Measurements from ENCODE around the gene MUC5AC. TPM values are rescaled to one million over a fixed set of nuclear protein-coding genes. Genes with fewer than 3 reads are reported as not detected.

MUC5AC gene
- total RNA-seq, 1 donor from 2014 or later, result not detected

DNA sequence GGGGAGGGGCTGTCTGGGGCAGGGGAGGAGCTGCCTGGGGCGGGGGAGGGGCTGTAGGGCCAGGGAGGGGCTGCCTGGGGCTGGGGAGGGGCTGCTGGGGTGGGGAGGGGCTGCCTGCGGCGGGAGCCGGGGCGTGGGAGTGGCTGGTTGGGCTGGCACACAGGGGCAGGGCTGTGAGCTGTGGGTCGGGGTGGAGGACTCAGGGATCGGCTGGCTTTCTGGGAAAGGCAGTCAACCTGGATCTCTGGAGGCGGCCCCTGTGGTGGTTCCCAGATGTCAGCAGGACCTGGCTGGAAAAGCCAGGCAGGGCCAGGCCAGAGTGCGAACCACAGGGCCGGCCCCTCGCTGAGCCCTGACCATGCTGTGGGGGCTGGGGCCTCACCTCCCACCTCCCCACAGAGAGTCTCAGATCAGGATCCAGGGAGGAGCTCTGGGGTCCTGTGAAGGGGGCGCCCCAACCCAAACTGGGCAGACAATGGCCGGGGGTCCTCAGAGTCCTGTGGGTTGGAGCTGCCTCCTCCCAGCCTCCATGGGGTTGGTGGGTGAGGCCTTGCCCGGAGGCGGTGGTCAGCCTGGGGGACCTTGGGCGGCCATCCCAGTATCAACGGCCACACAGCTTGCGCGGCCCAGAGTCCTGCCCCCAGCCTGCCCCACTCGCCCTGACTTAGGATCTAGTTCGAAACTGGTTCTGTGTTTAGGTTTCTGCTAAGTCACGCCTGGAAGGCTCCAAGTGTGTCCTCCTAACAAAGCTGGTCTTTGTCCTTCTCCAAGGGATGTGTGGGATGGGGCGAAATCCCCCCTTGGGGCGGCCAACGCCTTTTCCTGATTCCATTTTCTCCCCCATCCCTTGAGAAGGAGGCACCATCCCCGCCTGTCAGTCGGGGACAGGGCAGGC, 67.0 kb downstream of the MUC5AC start:
- peaks cover 7% of the 10 kb centered on the region for H3K27me3 ChIP-seq (ENCODE audit: control insufficient read depth, insufficient read depth, low read length)
- H3K4me3 ChIP-seq (ENCODE audit: low read depth, low read length), result no peak overlapping the region
- TF ChIP-seq, protein P1, sequence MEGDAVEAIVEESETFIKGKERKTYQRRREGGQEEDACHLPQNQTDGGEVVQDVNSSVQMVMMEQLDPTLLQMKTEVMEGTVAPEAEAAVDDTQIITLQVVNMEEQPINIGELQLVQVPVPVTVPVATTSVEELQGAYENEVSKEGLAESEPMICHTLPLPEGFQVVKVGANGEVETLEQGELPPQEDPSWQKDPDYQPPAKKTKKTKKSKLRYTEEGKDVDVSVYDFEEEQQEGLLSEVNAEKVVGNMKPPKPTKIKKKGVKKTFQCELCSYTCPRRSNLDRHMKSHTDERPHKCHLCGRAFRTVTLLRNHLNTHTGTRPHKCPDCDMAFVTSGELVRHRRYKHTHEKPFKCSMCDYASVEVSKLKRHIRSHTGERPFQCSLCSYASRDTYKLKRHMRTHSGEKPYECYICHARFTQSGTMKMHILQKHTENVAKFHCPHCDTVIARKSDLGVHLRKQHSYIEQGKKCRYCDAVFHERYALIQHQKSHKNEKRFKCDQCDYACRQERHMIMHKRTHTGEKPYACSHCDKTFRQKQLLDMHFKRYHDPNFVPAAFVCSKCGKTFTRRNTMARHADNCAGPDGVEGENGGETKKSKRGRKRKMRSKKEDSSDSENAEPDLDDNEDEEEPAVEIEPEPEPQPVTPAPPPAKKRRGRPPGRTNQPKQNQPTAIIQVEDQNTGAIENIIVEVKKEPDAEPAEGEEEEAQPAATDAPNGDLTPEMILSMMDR (IDR thresholded peaks at IDR 0.05; ENCODE audit: insufficient read depth, low read length, poor library complexity, severe bottlenecking), result no peak
- H3K36me3 ChIP-seq (ENCODE audit: control insufficient read depth, insufficient read depth, low read length), result no peaks in the 10 kb centered on the region
- no peak for DNase-seq (ENCODE audit: low read depth)

DNA sequence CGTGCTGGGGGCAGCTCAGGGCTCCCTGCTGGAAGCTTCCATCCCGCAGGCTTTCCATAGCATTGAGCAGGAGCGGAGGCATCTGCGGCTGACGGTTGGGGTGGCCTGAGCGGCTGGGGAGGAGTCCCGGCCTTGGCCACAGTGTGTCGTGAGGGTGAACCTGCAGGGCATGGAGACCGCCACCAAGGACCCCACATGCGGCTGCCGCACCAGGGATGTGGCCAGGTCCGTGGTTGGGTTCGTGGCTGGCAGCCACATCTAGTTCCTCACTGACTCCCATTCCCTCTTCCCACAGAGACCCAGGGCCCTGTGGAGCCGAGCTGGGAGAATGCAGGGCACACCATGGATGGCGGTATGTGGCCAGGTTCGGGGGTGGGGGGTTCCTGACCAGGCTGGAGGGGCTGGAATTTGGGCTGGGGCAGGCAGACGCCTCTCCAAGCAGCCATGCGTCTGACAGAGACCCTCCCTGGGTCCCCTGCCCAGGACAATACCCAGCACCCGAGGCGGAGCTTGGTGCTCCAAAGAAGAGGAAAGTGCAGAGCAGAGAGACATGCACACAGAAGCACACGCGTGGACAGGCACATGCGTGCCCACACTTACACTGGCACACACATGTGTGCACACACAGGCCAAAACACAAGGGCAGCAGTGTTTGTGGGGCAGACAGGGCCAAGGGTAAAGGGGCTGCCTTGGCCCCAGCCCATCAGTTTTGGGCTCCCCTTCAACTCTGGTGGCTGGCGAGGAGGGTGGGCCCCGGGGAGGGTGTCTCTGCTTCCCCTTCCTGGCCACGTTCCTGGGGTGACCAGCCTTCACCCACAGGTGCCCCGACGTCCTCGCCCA, 67.9 kb downstream of the MUC5AC start:
- Histone ChIP-seq H3K36me3 (ENCODE audit: control insufficient read depth, insufficient read depth, low read length) (no peaks in the 10 kb centered on the region), H3K4me3 (ENCODE audit: low read depth, low read length) (no peak overlapping the region), H3K27me3 (ENCODE audit: control insufficient read depth, insufficient read depth, low read length) (peaks cover 8% of the 10 kb centered on the region)
- no peak for DNase-seq (ENCODE audit: low read depth)
- TF ChIP-seq, protein P1 (IDR thresholded peaks at IDR 0.05; ENCODE audit: insufficient read depth, low read length, poor library complexity, severe bottlenecking), result no peak

DNA sequence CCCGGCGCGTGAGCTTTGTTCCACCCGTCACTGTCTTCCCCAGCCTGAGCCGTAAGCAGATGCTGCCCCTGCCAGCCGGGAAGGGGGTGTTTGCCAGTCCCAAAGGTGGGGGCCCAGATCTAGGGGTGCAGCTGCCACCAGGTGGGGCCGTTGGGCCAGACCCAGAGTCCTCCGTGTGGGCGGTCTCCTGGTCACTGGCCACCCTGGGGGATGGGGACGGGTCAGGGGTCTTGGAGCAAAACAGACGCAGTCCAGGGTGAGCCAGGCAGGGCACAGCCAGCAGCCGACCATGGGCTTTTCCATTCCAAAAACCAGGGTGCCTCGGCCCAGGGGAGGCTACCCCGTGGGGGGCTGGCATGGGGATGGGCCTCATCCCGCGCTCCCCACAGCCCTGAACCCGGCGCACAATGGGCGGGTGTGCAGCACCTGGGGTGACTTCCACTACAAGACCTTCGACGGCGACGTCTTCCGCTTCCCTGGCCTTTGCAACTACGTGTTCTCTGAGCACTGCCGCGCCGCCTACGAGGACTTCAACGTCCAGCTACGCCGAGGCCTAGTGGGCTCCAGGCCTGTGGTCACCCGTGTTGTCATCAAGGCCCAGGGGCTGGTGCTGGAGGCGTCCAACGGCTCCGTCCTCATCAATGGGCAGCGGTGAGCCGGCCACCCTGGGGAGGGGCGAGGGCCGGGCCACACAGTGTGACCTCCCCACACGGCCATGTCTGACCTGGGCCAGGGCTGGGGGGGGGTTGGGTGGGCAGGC, 68.7 kb downstream of the MUC5AC start:
- Histone ChIP-seq H3K27me3 (ENCODE audit: control insufficient read depth, insufficient read depth, low read length) (peaks cover 12% of the 10 kb centered on the region), H3K36me3 (ENCODE audit: control insufficient read depth, insufficient read depth, low read length) (no peaks in the 10 kb centered on the region), H3K4me3 (ENCODE audit: low read depth, low read length) (no peak overlapping the region)
- DNase-seq (ENCODE audit: low read depth), result no peak
- TF ChIP-seq, protein P1 (IDR thresholded peaks at IDR 0.05; ENCODE audit: insufficient read depth, low read length, poor library complexity, severe bottlenecking), result no peak

DNA sequence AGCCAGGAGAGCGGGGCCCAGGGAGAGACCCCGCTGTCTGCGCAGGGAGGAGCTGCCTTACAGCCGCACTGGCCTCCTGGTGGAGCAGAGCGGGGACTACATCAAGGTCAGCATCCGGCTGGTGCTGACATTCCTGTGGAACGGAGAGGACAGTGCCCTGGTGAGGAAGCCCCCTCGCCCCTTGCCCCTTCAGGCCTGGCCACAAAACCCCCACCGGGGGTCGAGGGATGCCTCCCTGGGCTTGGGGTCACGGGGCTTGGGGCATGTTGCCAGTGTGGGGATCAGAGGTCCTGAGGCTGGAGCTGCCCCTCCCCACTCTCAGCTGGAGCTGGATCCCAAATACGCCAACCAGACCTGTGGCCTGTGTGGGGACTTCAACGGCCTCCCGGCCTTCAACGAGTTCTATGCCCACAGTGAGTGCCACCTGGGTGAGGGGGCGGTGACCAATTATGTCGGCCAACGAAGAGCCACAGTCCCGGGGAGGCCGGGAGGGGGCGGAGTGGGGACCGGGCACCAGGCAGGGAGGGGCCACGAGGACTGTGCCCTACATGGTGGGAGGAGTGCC, 69.3 kb downstream of the MUC5AC start:
- no peak for DNase-seq (ENCODE audit: low read depth)
- Histone ChIP-seq H3K27me3 (ENCODE audit: control insufficient read depth, insufficient read depth, low read length) (peaks cover 15% of the 10 kb centered on the region), H3K36me3 (ENCODE audit: control insufficient read depth, insufficient read depth, low read length) (no peaks in the 10 kb centered on the region), H3K4me3 (ENCODE audit: low read depth, low read length) (no peak overlapping the region)
- TF ChIP-seq, protein P1 (IDR thresholded peaks at IDR 0.05; ENCODE audit: insufficient read depth, low read length, poor library complexity, severe bottlenecking), result peak; percentile 16

DNA sequence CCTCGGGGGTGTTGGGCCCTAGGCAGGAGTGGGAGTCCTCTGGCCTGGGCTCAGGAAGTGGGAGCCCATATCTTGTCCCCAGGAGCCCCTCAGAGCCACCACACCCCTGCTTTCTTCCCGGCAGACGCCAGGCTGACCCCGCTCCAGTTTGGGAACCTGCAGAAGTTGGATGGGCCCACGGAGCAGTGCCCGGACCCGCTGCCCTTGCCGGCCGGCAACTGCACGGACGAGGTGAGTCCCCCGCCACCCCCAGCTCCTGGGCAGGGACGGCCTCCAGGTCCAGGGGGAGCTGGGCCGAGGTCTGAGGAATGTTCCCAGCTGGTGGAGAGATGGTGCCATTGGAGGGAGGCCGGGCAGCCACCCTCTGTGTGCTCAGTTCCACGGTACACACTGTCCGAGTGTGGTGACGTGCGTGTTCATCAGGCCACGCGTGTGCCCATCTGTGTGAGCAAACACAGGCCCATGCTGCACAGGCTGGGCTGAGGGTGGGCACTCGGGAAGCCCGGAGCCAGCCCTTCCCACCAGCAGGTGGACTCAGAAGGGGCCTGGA, 69.9 kb downstream of the MUC5AC start:
- peaks cover 15% of the 10 kb centered on the region for H3K27me3 ChIP-seq (ENCODE audit: control insufficient read depth, insufficient read depth, low read length)
- no peaks in the 10 kb centered on the region for H3K36me3 ChIP-seq (ENCODE audit: control insufficient read depth, insufficient read depth, low read length)
- no peak overlapping the region for H3K4me3 ChIP-seq (ENCODE audit: low read depth, low read length)
- TF ChIP-seq, protein P1 (IDR thresholded peaks at IDR 0.05; ENCODE audit: insufficient read depth, low read length, poor library complexity, severe bottlenecking), result no peak
- DNase-seq (ENCODE audit: low read depth), result no peak

Data from kidney epithelial cell (primary cell).